KMS-11 (cell line): ENCODE results near the gene EPHB2.

Experiments used
- H2AFZ ChIP-seq: fragments of 200-600 bp; sonication (generic); 2 replicates; pipeline ENCODE4 v1.6.1; 2016; ENCODE audit warnings: antibody characterized with exemption, mixed run types, low read depth
- H3K27ac ChIP-seq: fragments of 200-600 bp; sonication (generic); 2 replicates; pipeline ENCODE4 v1.6.1; 2016; ENCODE audit warnings: mild to moderate bottlenecking, mixed run types
- H3K27me3 ChIP-seq: fragments of 200-600 bp; sonication (generic); 2 replicates; pipeline ENCODE4 v1.6.1; 2017; ENCODE audit warnings: mild to moderate bottlenecking, low read depth, mixed run types, moderate library complexity; ENCODE audit not compliant: insufficient read depth
- H3K36me3 ChIP-seq: fragments of 200-600 bp; sonication (generic); 2 replicates; pipeline ENCODE4 v1.6.1; 2017; ENCODE audit warnings: mild to moderate bottlenecking, mixed run types; ENCODE audit not compliant: insufficient read depth
- H3K4me1 ChIP-seq: fragments of 200-600 bp; sonication (generic); 2 replicates; pipeline ENCODE4 v1.6.1; 2016; ENCODE audit warnings: mild to moderate bottlenecking, low read depth, mixed run types; ENCODE audit not compliant: poor library complexity, severe bottlenecking
- H3K4me2 ChIP-seq: fragments of 200-600 bp; sonication (generic); 2 replicates; pipeline ENCODE4 v1.7.0; 2016; ENCODE audit warnings: mild to moderate bottlenecking, mixed run types
- H3K4me3 ChIP-seq: fragments of 200-600 bp; sonication (generic); IDR thresholded peaks from 2 replicates; pipeline ENCODE4 v1.6.1; 2017; ENCODE audit warnings: low read depth, low read length, mixed read lengths; ENCODE audit not compliant: insufficient read depth
- H3K79me2 ChIP-seq: fragments of 200-600 bp; sonication (generic); 2 replicates; pipeline ENCODE4 v1.6.1; 2016; ENCODE audit warnings: low read depth, mixed run types; ENCODE audit not compliant: insufficient read depth
- H3K9ac ChIP-seq: fragments of 200-600 bp; sonication (generic); 2 replicates; pipeline ENCODE4 v1.6.1; 2016; ENCODE audit warnings: mild to moderate bottlenecking, mixed run types
- H4K20me1 ChIP-seq: fragments of 200-600 bp; sonication (generic); 2 replicates; pipeline ENCODE4 v1.6.1; 2016; ENCODE audit warnings: mild to moderate bottlenecking, mixed run types; ENCODE audit not compliant: insufficient read depth
- TF ChIP-seq, protein P1 (sequence below): fragments of 200-600 bp; sonication (generic); conservative IDR thresholded peaks from 2 replicates; pipeline ENCODE4 v1.6.1; 2017; ENCODE audit warnings: low read depth, mild to moderate bottlenecking, antibody characterized with exemption, low read length, moderate library complexity, mixed read lengths

Gene EPHB2

DNA sequence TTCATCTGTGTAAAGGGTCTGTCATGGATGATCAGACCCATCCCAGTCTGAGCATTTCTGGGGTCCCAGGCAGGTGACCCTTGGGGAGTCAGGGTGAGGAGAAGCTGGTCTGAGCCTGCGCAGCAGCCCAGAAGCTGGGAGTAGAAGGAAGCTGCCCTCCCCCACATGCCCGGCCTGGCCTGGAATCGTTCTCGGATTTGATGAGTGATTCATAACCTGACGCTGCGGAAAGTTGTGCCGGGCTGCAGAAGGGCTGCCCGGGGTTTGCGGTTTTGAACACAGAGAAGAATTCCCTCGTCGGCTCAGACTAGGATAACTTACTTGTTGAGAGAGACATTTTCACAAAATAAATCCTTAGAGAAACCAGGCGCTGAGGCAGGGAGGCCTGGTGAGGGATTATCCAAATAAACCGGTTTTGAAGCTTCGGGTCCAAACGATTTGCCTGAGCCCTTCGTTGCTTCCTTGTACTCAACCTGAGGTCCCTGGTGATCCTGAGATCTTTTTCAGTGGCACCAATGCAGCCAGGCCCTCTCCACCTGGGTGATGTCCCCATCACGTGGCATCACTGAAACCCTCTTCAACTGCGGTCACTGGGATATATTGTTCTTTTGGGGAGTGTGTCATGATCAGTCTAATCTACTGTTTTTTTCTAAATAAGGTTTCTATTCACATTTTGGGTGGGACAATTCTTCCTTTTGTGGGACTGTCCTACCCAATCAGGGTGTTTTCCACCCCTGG is 29.2 kb downstream of the EPHB2 start:
- Histone ChIP-seq H3K36me3 (no peaks in the 10 kb centered on the region), H3K27me3 (peaks cover 58% of the 10 kb centered on the region; the same call in 1 of the 2 replicates), H2AFZ (no peak overlapping the region), H4K20me1 (no peaks in the 10 kb centered on the region), H3K4me3 (no peak overlapping the region), H3K4me2 (no peak overlapping the region), H3K4me1 (no peaks in the 10 kb centered on the region), H3K9ac (no peak overlapping the region), H3K27ac (no peak overlapping the region), H3K79me2 (no peaks in the 10 kb centered on the region)
- TF ChIP-seq, protein P1, sequence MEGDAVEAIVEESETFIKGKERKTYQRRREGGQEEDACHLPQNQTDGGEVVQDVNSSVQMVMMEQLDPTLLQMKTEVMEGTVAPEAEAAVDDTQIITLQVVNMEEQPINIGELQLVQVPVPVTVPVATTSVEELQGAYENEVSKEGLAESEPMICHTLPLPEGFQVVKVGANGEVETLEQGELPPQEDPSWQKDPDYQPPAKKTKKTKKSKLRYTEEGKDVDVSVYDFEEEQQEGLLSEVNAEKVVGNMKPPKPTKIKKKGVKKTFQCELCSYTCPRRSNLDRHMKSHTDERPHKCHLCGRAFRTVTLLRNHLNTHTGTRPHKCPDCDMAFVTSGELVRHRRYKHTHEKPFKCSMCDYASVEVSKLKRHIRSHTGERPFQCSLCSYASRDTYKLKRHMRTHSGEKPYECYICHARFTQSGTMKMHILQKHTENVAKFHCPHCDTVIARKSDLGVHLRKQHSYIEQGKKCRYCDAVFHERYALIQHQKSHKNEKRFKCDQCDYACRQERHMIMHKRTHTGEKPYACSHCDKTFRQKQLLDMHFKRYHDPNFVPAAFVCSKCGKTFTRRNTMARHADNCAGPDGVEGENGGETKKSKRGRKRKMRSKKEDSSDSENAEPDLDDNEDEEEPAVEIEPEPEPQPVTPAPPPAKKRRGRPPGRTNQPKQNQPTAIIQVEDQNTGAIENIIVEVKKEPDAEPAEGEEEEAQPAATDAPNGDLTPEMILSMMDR, result no peak

DNA sequence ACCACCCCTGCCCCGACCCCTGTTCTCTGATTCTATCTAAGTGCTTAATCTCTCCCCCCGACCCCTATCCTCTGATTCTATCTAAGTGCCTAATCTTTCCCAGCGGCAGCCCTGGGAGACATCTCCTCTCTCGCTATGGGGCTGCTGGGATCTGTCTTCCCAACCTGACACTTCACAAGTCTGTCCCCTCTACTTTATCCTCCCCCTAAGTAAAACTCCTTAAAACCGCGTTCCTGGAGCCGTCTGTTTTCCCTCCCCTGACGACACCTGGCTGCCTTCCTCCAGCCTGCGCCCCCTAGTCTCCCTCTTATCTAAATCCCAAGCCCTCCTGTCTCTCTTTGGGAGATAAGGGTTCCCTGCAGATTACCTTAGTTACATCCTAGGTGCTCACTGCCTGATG is 30.5 kb downstream of the EPHB2 start:
- H3K4me2 ChIP-seq, result no peak overlapping the region
- H2AFZ ChIP-seq, result no peak overlapping the region
- TF ChIP-seq, protein P1, result no peak
- H4K20me1 ChIP-seq, result no peaks in the 10 kb centered on the region
- H3K27me3 ChIP-seq, result peaks cover 56% of the 10 kb centered on the region; the same call in 1 of the 2 replicates
- H3K27ac ChIP-seq, result no peak overlapping the region
- H3K4me3 ChIP-seq, result no peak overlapping the region
- no peaks in the 10 kb centered on the region for H3K36me3 ChIP-seq
- H3K79me2 ChIP-seq, result no peaks in the 10 kb centered on the region
- H3K4me1 ChIP-seq, result no peaks in the 10 kb centered on the region
- H3K9ac ChIP-seq, result no peak overlapping the region

DNA sequence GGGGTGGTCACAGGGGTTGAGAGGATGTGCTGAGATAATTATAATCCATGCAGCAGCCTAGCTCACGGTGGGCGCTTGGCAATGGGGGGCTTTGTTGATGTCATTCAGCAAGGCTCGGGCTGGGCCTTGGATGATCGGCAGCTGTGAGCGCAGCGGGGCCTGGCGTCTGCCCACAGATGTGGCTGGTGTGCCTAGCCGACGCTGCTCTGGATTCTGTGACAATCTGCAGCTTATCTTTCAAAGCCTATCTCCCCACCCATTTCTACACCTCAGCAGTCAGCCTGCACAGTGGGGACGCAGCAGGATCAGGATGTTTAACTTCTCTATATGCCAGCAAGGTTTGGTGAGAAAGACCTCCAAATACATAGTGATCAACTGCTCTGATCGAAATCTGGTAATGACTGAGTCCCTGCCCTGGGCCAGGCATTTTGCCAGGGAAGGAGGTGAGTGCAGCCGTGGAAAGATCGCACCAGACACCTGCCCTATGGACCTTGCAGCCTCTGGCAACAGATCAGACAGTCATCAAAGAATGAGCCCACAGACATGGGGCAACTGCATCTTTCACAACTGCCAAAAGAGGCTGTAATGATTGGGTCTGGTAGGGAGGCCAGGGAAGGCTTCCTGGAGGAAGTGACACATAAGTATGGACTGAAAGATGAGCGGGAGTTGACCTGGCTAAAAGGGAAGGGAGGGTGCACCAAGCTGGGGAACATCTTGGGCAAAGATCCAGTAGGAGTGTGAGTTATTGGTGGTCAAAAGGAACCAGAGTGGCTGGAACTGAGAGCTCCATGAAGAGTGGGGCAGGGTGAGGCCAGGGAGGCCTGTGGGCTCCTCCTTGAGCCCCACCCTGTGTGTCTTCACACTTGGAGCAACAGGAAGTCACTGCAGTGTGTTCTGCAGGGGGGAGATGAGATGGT is 35.3 kb downstream of the EPHB2 start:
- H3K4me3 ChIP-seq, result no peak overlapping the region
- no peak overlapping the region for H3K4me2 ChIP-seq
- no peaks in the 10 kb centered on the region for H3K79me2 ChIP-seq
- H3K27me3 ChIP-seq, result peaks cover 41% of the 10 kb centered on the region; the same call in 1 of the 2 replicates
- no peaks in the 10 kb centered on the region for H4K20me1 ChIP-seq
- TF ChIP-seq, protein P1, result no peak
- no peaks in the 10 kb centered on the region for H3K4me1 ChIP-seq
- no peak overlapping the region for H3K9ac ChIP-seq
- H3K36me3 ChIP-seq, result no peaks in the 10 kb centered on the region
- no peak overlapping the region for H3K27ac ChIP-seq
- H2AFZ ChIP-seq, result no peak overlapping the region

DNA sequence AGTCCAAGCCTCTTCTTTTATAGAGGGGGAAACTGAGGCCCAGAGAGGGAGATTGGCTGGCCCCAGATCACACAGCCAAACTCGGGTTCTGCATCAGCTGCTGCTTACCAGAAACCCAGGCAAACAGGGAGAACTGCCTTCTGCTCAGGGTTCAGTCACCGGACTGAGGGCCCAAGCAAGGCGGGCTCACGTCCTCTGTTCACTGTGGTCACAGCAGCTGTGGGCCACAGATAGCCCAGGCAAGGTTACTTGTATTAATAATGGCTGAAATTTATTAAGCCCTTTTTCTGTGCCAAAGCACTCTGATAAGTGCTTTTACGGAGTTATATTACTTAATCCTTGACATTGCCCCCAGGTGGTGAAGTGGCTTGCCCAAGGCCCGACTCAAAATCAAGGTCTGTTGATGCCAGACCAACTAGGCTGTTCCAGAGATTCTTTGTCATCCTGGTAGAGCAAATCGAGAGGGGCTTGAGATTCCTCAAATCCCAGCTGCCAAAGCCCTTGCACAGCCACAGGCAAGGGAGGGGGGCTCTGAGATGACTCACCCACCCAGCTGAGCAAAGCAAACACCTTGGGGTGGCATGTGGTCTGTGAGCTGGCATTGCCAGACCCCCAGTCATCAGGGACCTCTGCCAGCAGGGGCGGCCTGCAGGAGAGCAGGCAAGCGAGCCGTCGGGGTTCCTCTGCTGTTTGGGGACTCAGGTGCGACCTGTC is 36.5 kb downstream of the EPHB2 start:
- Histone ChIP-seq H3K4me2 (no peak overlapping the region), H3K27ac (no peak overlapping the region), H4K20me1 (no peaks in the 10 kb centered on the region), H3K9ac (no peak overlapping the region), H3K79me2 (no peaks in the 10 kb centered on the region), H3K4me3 (no peak overlapping the region), H3K27me3 (peaks cover 42% of the 10 kb centered on the region; the same call in 1 of the 2 replicates), H3K4me1 (no peaks in the 10 kb centered on the region), H3K36me3 (no peaks in the 10 kb centered on the region), H2AFZ (no peak overlapping the region)
- TF ChIP-seq, protein P1, result no peak
